Measurements from ENCODE around the gene TOGARAM2.

TOGARAM2 gene

GRCh38 chr2:29053670-29054400 is 72.7 kb downstream of the TOGARAM2 start:
- DNase-seq (ENCODE audit: low spot score): peak; percentile 56

DNA sequence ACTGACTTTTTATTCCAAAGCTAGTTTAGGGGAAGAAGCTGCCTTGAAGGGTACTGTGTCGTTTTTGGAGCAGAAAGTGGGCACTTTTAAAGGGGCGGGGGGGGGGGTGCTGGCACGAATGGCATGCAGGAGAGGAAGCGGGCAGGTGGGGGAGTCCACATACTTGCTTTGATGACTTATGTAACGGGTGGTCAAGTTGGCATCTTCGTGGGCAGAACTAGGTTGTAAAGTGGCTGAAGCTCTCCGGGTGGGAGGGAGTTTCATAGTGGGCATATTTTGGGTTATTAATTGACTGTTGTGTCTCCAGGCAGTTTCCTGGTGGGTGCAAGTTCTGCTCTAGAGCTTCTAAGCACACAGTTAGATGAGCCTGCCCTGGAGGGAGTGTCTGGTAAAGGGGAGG is 73.3 kb downstream of the TOGARAM2 start:
- no peak for DNase-seq (ENCODE audit: low spot score)

DNA sequence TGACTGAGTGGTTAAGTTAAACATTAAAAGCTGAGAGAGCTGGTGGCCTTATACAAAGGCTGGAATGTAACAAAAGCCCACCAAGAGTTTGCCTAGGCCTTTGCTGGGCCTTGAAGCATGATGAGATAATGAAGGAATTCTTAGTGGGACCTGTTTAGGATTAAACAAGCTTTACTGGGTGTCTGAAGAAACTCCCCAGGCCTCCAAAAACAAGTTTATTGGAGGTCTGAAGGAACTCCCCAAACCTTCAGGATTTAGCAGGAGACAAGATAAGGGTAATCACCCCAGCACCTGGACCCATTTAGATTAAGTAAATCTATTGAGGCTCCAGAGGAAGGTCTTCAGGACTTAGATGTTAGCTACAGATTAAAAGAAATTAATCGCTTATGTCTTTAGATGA is 74.5 kb downstream of the TOGARAM2 start:
- DNase-seq (ENCODE audit: low spot score): no peak

DNA sequence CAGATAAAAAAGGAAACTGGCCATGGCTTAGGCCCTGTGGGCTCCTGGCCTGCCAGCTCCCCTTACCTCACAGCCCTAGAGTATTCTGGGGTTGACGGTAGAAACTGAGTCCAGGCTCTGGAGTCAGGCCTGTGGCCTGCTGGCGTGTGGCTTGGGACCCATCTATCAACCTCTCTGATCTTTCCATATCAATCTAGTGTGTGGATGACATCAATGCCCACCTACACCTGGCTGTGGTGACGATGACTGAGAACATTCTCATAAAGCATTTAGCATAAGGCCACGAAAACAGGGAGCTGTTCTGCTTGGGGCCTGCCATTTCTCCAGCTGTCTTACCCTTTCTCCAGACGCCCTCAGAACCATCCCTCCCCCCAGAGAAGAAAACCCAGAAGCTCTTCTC is 75.4 kb downstream of the TOGARAM2 start:
- no peak for DNase-seq (ENCODE audit: low spot score)

- DNase-seq (ENCODE audit: low spot score): no peak
Measured at GRCh38 chr2:29057006-29057405, 75.9 kb downstream of the TOGARAM2 start.

DNA sequence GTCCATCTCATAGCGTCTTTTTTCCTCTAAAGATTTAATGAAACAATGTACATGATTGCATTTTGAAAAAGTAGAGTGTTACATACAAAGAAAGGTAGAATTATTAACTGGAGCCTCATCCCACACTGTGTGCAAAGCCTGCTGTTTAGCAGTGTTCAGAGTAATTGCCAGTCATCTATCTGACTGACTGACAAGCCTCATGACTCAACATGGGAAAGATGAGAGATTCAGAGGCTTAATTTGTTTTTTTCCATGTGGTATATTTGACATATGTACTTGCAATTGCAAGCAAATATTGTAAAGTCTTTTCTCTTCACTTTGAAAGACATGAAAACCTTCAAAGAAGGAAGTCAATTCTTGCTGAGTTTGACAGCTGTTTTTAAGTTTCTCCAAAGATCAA is 78.5 kb downstream of the TOGARAM2 start:
- DNase-seq (ENCODE audit: low spot score): no peak

DNA sequence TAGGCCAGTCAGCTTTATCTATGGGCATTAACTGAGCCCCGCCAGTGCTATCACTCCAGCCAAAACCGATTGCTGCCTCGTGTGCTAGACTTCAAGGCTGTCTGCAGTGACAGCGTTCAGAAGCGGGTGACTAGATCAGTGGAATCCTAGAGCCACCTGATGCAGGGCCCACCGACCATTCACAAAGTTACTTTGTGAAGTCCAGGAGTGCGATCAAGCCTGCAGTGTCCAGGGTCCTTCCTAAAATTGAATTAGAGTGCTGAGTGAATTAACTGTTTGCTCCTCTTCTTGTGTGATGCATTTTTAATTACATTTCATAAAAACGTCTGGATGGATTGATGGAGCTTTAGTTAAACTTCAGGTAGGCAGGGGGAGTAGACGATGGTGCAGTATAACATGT is 79.3 kb downstream of the TOGARAM2 start:
- DNase-seq (ENCODE audit: low spot score): no peak

- no peak for DNase-seq (ENCODE audit: low spot score)
Measured at GRCh38 chr2:29061176-29061575, 80.1 kb downstream of the TOGARAM2 start.

DNA sequence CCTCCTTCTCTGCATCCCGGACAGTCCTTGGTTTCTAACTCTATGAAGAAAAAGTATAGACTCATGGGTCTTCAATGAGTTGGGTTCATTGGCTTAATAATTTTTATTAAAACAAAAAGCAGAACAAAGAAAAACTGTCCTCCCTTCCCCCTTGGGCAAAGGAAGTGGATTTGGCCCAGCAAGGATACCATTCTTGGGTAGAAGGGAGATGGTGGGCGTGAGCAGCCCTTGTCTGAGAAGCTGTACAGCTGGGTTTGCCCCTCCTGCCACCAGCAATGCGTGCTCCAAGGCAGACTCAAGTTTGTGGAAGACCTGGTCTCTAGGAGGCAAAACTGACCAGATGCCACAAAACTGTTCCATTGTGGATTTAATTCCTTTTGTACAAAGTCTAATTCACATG is 80.5 kb downstream of the TOGARAM2 start:
- DNase-seq (ENCODE audit: low spot score): no peak

DNA sequence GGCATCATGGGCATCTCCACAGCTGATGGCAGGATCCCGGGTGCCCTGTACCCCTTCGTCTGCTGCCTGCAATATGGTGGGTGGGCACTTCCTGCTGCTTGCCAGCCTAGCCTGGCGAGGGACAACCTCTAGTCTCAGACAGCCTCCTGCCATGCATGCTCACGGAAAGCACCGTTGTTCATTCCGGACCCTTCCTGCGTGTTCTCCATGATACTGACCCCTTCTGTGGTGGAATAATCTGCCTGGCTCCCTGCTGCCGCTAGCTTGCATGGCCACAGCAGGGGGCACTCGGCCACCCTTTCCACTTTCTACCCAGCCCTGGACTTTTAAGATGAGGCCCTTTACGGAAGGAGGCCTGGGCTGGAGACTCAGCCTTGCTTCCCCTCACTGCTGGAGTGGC is 81.3 kb downstream of the TOGARAM2 start:
- DNase-seq (ENCODE audit: low spot score): no peak

- no peak for DNase-seq (ENCODE audit: low spot score)
Measured at GRCh38 chr2:29063056-29063455, 82.0 kb downstream of the TOGARAM2 start.

DNA sequence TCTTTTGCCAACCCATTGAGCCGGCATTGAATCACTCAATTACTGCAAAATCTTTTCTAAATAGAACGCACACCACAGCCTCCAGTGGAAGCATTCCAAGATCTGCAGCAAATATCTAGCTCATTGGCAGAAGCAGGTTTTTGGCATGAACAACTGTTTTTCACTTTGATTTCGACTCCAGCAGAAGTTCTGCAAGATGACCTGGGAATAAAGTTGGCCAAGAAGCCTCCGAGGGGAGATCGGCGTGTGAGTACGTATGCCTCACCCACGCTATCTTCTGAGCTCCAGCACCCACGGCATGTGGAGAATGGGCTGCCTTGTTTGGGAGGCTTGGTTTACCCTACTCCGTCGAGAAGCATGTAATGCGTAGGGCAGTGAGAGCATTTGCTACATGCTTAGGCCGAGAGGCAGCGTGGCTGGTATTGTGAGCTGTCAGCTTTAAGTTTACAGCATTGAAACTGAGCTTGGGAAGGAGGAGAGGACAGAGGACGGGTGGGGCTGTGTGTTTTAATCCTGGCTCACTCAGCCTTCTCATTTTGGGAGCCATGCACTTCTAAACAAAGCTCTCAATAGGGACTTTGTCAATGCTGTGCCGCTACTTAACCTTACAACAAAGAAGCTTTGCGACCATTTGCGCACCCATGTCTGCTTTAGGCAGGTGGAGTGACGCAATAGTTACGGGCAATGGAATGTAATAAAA is 82.7 kb downstream of the TOGARAM2 start:
- DNase-seq (ENCODE audit: low spot score): peak; percentile 51

- no peak for DNase-seq (ENCODE audit: low spot score)
Measured at GRCh38 chr2:29064346-29064715, 83.2 kb downstream of the TOGARAM2 start.

GRCh38 chr2:29064746-29065067 is 83.6 kb downstream of the TOGARAM2 start:
- no peak for DNase-seq (ENCODE audit: low spot score)

DNA sequence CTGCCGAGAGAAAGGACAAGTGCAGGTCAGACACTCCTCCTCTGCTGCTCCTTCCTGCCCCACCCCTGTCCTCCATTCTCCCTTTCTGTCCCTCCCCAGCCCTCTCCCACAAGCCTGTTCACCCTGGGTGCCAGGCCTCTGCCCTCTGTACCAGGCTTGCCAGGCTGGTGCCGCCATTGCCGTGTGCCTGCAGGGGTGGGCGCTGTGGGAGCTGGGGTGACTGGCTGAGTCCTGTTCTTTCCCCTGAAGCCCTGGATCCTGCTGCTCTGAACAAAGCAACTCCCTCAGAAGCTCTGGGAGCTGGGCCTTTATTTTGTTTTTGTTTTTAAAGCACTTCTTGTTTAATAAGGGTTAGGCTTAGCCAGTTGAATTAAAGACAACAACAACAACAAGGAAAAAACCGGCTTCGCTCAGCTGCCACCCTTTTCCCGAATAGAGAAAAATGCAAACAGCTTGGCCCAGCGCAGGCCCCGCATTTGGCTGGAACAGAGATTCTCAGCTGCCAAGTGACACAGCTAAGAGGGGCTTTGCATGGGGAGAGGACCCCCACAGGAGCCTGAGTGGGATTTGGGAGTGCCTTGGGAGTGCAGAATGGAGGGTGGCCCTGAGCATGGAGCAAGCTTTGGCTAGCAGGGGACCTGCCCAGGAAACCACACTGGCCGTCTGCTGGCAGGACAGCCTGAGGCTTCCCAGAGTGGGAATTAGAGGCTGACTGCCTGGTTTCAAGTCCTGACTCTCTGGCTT is 84.1 kb downstream of the TOGARAM2 start:
- no peak for DNase-seq (ENCODE audit: low spot score)

DNA sequence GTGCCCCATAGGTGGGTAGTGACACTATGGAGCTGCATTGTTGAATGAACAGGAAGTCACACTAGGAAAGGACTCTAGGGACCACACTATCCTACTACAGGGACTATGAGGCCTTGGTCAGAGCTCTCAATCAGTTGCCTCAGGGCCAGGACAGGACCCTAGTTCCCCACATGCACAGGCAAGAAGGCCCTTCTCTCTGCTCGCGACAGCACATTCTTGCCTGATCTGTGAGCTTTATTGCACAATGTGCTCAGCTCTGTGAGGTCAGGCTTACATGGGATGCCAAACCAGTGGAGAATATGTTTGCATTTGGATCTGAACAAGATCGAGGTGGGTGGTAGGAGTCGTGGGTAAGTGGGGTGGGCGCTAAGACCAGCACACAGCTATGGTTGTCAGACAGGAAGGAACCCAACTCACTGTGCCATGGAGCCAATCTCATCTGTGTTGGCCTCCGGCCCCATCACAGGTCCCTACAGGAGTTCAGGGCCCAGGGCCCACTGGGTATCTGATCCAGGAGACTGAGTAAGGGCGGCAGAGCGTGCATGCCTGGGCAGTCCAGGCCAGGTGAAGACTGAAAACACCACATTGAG is 85.3 kb downstream of the TOGARAM2 start:
- peak; percentile 44 for DNase-seq (ENCODE audit: low spot score)

DNA sequence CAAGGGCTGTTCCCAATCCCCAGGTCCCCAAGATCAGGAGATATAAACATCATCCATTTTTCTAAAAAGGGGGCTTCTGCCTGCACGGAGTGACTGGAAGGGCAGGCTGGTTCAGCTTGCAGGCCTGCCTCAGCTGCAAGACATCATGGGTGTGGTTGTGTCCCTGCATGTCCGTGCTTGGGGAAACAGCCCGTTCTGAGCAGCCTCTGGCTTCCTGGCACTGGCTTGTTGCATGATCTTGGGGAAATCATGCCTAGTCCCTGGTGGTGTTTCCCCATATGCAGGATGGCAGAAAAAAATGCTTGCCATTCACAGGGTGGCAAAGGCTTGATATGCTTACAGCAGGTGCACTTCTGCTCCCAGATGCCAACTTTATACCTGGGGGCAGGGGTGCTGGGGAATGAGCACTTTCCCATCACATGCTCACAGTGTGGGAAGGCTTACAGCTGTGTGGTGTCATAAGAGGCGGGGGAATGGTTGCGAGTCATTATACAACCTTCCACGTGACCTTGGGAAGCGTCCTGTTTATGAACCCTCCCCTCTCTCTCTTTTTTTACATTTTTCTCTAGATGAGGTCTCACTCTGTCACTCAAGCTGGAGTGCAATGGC is 86.0 kb downstream of the TOGARAM2 start:
- peak; percentile 2 for DNase-seq (ENCODE audit: low spot score)

GRCh38 chr2:29068513-29068912 is 87.4 kb downstream of the TOGARAM2 start:
- DNase-seq (ENCODE audit: low spot score): no peak

DNA sequence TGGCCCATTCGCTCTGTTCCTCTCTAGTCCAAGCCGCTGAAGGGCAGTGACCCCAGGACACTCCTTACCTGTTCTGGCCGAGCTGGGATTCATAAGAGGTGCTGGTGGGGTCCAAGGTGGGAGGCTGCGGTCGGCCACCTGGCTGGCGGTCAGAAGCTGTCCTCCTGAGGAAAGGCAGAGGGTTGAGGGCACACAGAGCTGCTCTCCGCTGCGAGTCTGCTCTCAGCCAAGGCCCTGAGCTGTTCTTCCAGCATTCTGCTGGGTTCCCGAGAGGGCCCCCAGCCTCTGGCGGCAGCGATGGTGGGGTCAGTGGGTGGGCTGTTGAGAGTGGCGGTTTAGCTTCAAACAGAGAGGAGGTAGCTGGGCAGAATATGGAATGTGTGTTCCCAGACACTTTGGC is 89.4 kb downstream of the TOGARAM2 start:
- DNase-seq (ENCODE audit: low spot score): no peak

DNA sequence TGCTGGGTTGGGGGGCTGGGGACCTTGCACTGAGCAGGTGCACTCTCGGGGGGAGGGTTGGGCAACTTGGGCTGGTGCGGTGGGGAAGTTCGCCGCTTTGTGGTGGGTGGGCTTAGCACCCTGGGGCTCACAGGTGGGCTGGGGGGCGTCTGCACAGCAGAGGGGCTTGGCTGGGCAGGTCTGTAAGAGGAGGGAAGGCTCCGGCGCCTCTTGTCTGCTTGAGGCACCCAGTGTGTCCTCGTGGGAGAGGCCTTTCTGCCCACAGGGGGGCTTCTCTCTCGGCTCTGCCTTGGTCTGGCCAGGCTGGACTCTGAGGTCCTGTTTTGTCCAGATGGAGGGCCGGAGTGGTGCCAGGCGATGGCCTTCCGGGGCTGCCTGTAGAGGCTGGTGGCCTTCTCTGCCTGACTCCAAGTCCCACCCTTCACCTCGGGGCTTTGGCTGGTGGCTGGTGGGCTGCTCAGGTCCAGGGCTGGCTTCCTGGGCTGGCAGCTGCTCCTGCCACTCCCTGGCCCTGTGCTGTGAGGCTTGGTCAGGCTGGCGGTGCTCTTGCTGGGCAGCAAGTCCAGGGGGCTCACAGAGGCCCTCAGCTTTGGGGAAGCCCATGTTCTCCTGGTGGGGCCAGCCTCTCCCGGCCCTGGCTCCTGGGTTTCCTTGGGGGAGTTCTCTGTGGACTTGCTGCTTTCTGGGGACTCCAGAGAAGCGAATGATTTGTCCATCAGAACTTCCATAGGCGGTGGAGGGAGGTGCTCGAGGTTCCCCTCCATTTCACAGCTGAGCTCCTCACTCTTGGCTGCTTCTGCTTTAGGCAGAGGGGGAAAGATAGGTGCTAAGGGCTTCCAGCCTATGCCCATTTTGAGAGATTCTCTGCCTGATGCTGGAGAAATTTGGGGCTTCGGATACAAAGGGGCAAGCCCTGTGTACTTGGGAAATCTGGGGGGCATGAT is 90.2 kb downstream of the TOGARAM2 start:
- no peak for DNase-seq (ENCODE audit: low spot score)

GRCh38 chr2:29072251-29072650 is 91.2 kb downstream of the TOGARAM2 start:
- no peak for DNase-seq (ENCODE audit: low spot score)
